ENCODE measurements around the gene TOPORS.
"Not testable (repeated sequence)": the region's sequence is repeated elsewhere in the genome, so short reads cannot be mapped to it uniquely, and the experiment has no call there.

Gene TOPORS

DNA sequence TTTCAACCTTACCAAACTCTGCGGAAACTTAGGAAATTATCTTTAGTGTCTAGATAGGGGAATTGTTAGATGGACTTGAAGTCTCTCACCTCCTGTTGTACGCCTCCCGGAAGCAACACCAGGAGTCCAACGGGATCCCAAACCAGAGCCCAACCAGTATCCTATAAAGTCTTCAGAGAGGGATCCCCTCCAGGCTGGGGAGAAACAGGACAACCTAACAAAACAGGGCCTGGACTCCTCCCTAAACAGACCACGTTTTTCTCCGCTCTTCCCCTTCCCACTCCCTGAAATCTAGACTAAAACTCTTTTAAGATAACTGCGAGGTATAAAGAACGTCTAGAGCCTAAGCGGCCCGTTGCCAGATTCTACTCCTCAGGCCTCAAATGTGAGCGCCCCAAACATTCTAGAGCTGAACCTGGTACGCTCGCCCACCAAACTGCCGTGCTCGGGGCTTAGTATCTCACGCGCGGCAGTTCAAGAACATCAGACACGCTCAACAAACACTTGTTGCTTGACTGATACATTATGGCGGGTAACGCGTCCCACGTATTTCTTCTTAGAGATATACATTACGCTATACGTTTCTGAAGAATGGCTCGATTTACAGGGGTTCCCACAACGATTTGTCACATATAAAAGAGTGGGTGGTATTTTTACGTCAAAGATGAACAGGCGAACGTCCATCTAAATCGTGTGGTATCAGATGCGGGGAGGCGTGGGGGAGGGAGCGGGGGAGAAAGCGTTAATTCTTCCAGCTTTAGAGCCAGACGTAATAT is 922 bp downstream of the TOPORS start:
- DNase-seq, result peak; percentile 43
- H4K20me1 ChIP-seq (ENCODE audit: insufficient read depth, low read length), result 0 out of 2 replicates have a peak, but pooled peaks cover 4% of the 10 kb centered on the region
- no peaks in the 10 kb centered on the region for H3K9me3 ChIP-seq (replicated peaks; ENCODE audit: insufficient read depth, low read length)
- H3K4me1 ChIP-seq (ENCODE audit: low read length), result peaks cover 17% of the 10 kb centered on the region
- peaks cover 80% of the 10 kb centered on the region for H3K79me2 ChIP-seq (ENCODE audit: low read length)
- peak overlapping the region; percentile 56 for H2AFZ ChIP-seq (ENCODE audit: low read length)
- peak overlapping the region; percentile 93 for H3K4me2 ChIP-seq (ENCODE audit: low read depth, low read length)
- H3K36me3 ChIP-seq (replicated peaks; ENCODE audit: insufficient read depth, low read length), result no peaks in the 10 kb centered on the region
- peak overlapping the region; percentile 80 for H3K27ac ChIP-seq (ENCODE audit: low read length)
- no peaks in the 10 kb centered on the region for H3K9me2 ChIP-seq (replicated peaks; ENCODE audit: insufficient read depth, low read length)
- peaks cover 18% of the 10 kb centered on the region for H3F3A ChIP-seq (ENCODE audit: insufficient read depth, low read length)
- peak overlapping the region; percentile 82 for H3K9ac ChIP-seq (ENCODE audit: low read length)
- no peaks in the 10 kb centered on the region for H3K27me3 ChIP-seq (replicated peaks; ENCODE audit: insufficient read depth, low read length)
- TF ChIP-seq CTCF (IDR thresholded peaks at IDR 0.05; ENCODE audit: low read length) (no peak), EZH2 (optimal IDR thresholded peaks at IDR 0.05; ENCODE audit: low read depth, low read length) (no peak), EZH2phosphoT487 (IDR thresholded peaks at IDR 0.05; ENCODE audit: low read length) (no peak)
- H3K4me3 ChIP-seq (ENCODE audit: low read length), result peak overlapping the region; percentile 77

DNA sequence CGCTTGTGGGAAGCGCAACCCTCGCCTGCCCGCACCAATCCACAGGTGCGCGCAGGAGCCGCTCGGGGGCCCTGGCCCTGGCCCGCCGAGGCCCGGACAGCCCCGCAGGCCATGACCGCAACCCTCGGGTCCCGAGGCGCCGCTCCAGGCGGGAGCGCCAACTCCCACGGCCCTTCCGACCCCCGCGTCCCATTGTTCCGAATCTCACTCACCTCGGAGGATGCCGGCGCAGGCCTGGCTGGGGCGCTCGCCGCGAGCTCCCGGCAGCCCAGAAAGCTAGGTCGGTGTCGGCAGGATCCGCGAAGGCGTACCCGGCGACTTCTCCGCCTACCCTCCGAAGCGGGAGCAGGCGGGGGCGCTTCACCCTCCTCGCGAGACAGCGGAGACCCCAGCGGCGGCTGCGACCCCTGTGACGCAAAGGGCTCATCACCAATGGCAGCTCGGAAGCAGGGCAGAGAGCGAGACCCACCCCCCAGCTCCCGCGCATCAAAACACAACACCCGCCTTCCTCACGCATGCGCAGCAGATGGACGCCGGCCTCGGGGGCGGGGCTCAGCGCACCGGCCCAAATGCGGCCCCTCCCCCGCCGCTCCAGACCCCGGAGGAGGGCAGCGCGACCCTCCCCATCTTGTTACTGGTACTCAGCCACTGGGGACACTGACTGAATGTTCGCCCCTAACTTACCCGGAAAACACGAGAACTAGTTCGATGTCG is 1.7 kb downstream of the TOPORS start:
- DNase-seq, result peak; percentile 91
- Histone ChIP-seq H4K20me1 (ENCODE audit: insufficient read depth, low read length) (0 out of 2 replicates have a peak, but pooled peaks cover 4% of the 10 kb centered on the region), H3K9ac (ENCODE audit: low read length) (peak overlapping the region; percentile 82), H3K27me3 (replicated peaks; ENCODE audit: insufficient read depth, low read length) (no peaks in the 10 kb centered on the region), H3K4me3 (ENCODE audit: low read length) (peak overlapping the region; percentile 77), H3F3A (ENCODE audit: insufficient read depth, low read length) (peaks cover 18% of the 10 kb centered on the region), H3K9me3 (replicated peaks; ENCODE audit: insufficient read depth, low read length) (no peaks in the 10 kb centered on the region), H3K4me2 (ENCODE audit: low read depth, low read length) (peak overlapping the region; percentile 93), H3K9me2 (replicated peaks; ENCODE audit: insufficient read depth, low read length) (no peaks in the 10 kb centered on the region), H3K79me2 (ENCODE audit: low read length) (peaks cover 82% of the 10 kb centered on the region), H3K4me1 (ENCODE audit: low read length) (peaks cover 17% of the 10 kb centered on the region), H3K36me3 (replicated peaks; ENCODE audit: insufficient read depth, low read length) (no peaks in the 10 kb centered on the region), H3K27ac (ENCODE audit: low read length) (peak overlapping the region; percentile 80; the same call in 1 of the 2 replicates), H2AFZ (ENCODE audit: low read length) (peak overlapping the region; percentile 56)
- TF ChIP-seq CTCF (IDR thresholded peaks at IDR 0.05; ENCODE audit: low read length) (peak; percentile 23; the same call in 1 of the 2 replicates), EZH2phosphoT487 (IDR thresholded peaks at IDR 0.05; ENCODE audit: low read length) (no peak), EZH2 (optimal IDR thresholded peaks at IDR 0.05; ENCODE audit: low read depth, low read length) (no peak)

GRCh38 chr9:32550150-32550561 is 2.2 kb downstream of the TOPORS start:
- no peaks in the 10 kb centered on the region for H3K9me3 ChIP-seq (replicated peaks; ENCODE audit: insufficient read depth, low read length)
- H3K27me3 ChIP-seq (replicated peaks; ENCODE audit: insufficient read depth, low read length), result no peaks in the 10 kb centered on the region
- H2AFZ ChIP-seq (ENCODE audit: low read length), result peak overlapping the region; percentile 56
- peak overlapping the region; percentile 29; the same call in 1 of the 2 replicates for H3K27ac ChIP-seq (ENCODE audit: low read length)
- no peaks in the 10 kb centered on the region for H3K9me2 ChIP-seq (replicated peaks; ENCODE audit: insufficient read depth, low read length)
- 0 out of 2 replicates have a peak, but pooled peaks cover 4% of the 10 kb centered on the region for H4K20me1 ChIP-seq (ENCODE audit: insufficient read depth, low read length)
- H3F3A ChIP-seq (ENCODE audit: insufficient read depth, low read length), result peaks cover 18% of the 10 kb centered on the region
- H3K79me2 ChIP-seq (ENCODE audit: low read length), result peaks cover 85% of the 10 kb centered on the region
- H3K9ac ChIP-seq (ENCODE audit: low read length), result peak overlapping the region; percentile 82; the same call in 1 of the 2 replicates
- peak overlapping the region; percentile 93 for H3K4me2 ChIP-seq (ENCODE audit: low read depth, low read length)
- DNase-seq, result no peak
- H3K4me3 ChIP-seq (ENCODE audit: low read length), result peak overlapping the region; percentile 77
- peaks cover 17% of the 10 kb centered on the region for H3K4me1 ChIP-seq (ENCODE audit: low read length)
- H3K36me3 ChIP-seq (replicated peaks; ENCODE audit: insufficient read depth, low read length), result no peaks in the 10 kb centered on the region
- no peak for TF ChIP-seq EZH2 (optimal IDR thresholded peaks at IDR 0.05; ENCODE audit: low read depth, low read length)
- no peak for TF ChIP-seq CTCF (IDR thresholded peaks at IDR 0.05; ENCODE audit: low read length)
- TF ChIP-seq EZH2phosphoT487 (IDR thresholded peaks at IDR 0.05; ENCODE audit: low read length), result no peak

DNA sequence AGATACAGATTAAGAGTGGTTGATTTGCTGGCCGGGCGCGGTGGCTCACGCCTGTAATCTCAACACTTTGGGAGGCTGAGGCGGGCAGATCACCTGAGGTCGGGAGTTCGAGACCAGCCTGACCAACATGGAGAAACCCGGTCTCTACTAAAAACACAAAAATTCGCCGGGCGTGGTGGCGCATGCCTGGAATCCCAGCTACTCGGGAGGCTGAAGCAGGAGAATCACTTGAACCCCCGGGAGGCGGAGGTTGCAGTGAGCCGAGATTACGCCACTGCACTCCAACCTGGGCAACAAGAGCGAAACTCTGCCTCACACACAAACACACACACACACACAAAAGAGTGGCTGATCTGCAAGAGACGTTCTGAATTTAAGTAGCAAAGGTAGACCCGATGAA is 4.2 kb downstream of the TOPORS start:
- H3K36me3 ChIP-seq (replicated peaks; ENCODE audit: insufficient read depth, low read length); DNase-seq; H3K4me2 ChIP-seq (ENCODE audit: low read depth, low read length); H3K4me1 ChIP-seq (ENCODE audit: low read length); H3K9ac ChIP-seq (ENCODE audit: low read length); H2AFZ ChIP-seq (ENCODE audit: low read length); H3K9me3 ChIP-seq (replicated peaks; ENCODE audit: insufficient read depth, low read length); H3F3A ChIP-seq (ENCODE audit: insufficient read depth, low read length); H4K20me1 ChIP-seq (ENCODE audit: insufficient read depth, low read length); H3K4me3 ChIP-seq (ENCODE audit: low read length); H3K27ac ChIP-seq (ENCODE audit: low read length); H3K9me2 ChIP-seq (replicated peaks; ENCODE audit: insufficient read depth, low read length); H3K27me3 ChIP-seq (replicated peaks; ENCODE audit: insufficient read depth, low read length): not testable (repeated sequence)
- peaks cover 98% of the 10 kb centered on the region for H3K79me2 ChIP-seq (ENCODE audit: low read length)

Data from MM.1S (cell line).